MG63 (cell line): ENCODE data around the gene LRRC56. TPM values are rescaled to one million over a fixed set of nuclear protein-coding genes. Genes with fewer than 3 reads are reported as not detected.

ENCODE experiments used
- DNase-seq: peaks from one replicate; pipeline ENCODE4 v3.0.0-alpha.2; 2020
- H3K27me3 ChIP-seq: fragments of 250-450 bp; sonication (Bioruptor Pico); 2 replicates; pipeline ENCODE4 v1.5.1; 2020; ENCODE audit warnings: mild to moderate bottlenecking, moderate library complexity
- H3K36me3 ChIP-seq: fragments of 250-450 bp; sonication (Bioruptor Pico); 2 replicates; pipeline ENCODE4 v1.5.1; 2020; ENCODE audit warnings: mild to moderate bottlenecking, moderate library complexity
- H3K4me3 ChIP-seq: fragments of 250-450 bp; sonication (Bioruptor Pico); 2 replicates; pipeline ENCODE4 v1.5.1; 2020; ENCODE audit warnings: mild to moderate bottlenecking, moderate library complexity
- H3K9me3 ChIP-seq: fragments of 250-450 bp; sonication (Bioruptor Pico); 2 replicates; pipeline ENCODE4 v1.5.1; 2020; ENCODE audit warnings: mild to moderate bottlenecking, moderate library complexity
- total RNA-seq: library from RNA; depleted of rRNA; stranded (reverse); fragments of >200 nt; shearing (Covaris generic); gene quantifications from 2 replicates; pipeline ENCODE4 v1.2.3, GENCODE V29; 2014; ENCODE audit warnings: low replicate concordance

The LRRC56 gene
- total RNA-seq, 1 experiment from 2014 or later: 0.63 TPM

- Histone ChIP-seq H3K36me3 (no peaks in the 10 kb centered on the region), H3K4me3 (peak overlapping the region; percentile 50; the same call in 1 of the 2 replicates), H3K27me3 (peaks cover 12% of the 10 kb centered on the region), H3K9me3 (no peaks in the 10 kb centered on the region)
- no peak for DNase-seq
Observed at GRCh38 chr11:559712-560304, 22.5 kb downstream of the LRRC56 start.

GRCh38 chr11:560305-561147, 23.2 kb downstream of the LRRC56 start, which contains the start of the genes LMNTD2 and RASSF7:
Gene LMNTD2, minus strand, starts transcription at chr11:560738. Its CDS starts 22 bp downstream, at chr11:560716.
Gene RASSF7, plus strand, starts transcription at chr11:560970. Its CDS starts 799 bp downstream, at chr11:561769.
- Histone ChIP-seq H3K27me3 (peaks cover 7% of the 10 kb centered on the region), H3K36me3 (no peaks in the 10 kb centered on the region), H3K9me3 (no peaks in the 10 kb centered on the region), H3K4me3 (peak within 1 kb of the TSS; percentile 50)
- DNase-seq: peak; percentile 84

- peak overlapping the region; percentile 50 for H3K4me3 ChIP-seq
- H3K9me3 ChIP-seq: no peaks in the 10 kb centered on the region
- DNase-seq: peak; percentile 44
- H3K27me3 ChIP-seq: peaks cover 2% of the 10 kb centered on the region
- H3K36me3 ChIP-seq: no peaks in the 10 kb centered on the region
Observed at GRCh38 chr11:561148-562003, 24.0 kb downstream of the LRRC56 start.

DNA sequence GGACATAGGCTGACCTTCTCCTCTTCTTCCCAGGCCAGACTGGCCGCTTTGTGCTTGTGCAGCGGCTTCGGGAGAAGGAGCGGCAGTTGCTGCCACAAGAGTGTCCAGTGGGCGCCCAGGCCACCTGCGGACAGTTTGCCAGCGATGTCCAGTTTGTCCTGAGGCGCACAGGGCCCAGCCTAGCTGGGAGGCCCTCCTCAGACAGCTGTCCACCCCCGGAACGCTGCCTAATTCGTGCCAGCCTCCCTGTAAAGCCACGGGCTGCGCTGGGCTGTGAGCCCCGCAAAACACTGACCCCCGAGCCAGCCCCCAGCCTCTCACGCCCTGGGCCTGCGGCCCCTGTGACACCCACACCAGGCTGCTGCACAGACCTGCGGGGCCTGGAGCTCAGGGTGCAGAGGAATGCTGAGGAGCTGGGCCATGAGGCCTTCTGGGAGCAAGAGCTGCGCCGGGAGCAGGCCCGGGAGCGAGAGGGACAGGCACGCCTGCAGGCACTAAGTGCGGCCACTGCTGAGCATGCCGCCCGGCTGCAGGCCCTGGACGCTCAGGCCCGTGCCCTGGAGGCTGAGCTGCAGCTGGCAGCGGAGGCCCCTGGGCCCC, 24.8 kb downstream of the LRRC56 start:
- no peak overlapping the region for H3K4me3 ChIP-seq
- no peaks in the 10 kb centered on the region; the same call in none of the 2 replicates for H3K36me3 ChIP-seq
- H3K27me3 ChIP-seq: no peaks in the 10 kb centered on the region
- no peaks in the 10 kb centered on the region for H3K9me3 ChIP-seq
- DNase-seq: no peak

DNA sequence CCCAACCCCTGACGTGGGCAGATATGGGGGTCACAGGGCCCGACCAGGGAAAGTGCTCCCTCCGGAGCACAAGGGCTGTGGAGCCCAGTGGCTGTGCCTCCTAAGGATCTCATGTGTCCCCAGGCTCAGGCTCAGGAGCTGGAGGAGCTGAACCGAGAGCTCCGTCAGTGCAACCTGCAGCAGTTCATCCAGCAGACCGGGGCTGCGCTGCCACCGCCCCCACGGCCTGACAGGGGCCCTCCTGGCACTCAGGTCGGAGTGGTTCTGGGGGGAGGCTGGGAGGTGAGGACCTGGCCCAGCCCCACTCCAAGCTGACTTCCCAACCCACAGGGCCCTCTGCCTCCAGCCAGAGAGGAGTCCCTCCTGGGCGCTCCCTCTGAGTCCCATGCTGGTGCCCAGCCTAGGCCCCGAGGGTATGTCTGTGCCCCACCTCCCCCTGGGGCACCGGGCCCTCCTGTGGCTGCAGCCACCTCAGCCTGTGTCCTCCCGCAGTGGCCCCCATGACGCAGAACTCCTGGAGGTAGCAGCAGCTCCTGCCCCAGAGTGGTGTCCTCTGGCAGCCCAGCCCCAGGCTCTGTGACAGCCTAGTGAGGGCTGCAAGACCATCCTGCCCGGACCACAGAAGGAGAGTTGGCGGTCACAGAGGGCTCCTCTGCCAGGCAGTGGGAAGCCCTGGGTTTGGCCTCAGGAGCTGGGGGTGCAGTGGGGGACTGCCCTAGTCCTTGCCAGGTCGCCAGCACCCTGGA, 25.9 kb downstream of the LRRC56 start:
- Histone ChIP-seq H3K27me3 (no peaks in the 10 kb centered on the region), H3K4me3 (no peak overlapping the region), H3K36me3 (no peaks in the 10 kb centered on the region; the same call in none of the 2 replicates), H3K9me3 (no peaks in the 10 kb centered on the region)
- no peak for DNase-seq

GRCh38 chr11:563812-564578, 26.7 kb downstream of the LRRC56 start:
- DNase-seq: no peak
- no peaks in the 10 kb centered on the region for H3K9me3 ChIP-seq
- no peaks in the 10 kb centered on the region; the same call in none of the 2 replicates for H3K36me3 ChIP-seq
- H3K4me3 ChIP-seq: no peak overlapping the region
- H3K27me3 ChIP-seq: no peaks in the 10 kb centered on the region

DNA sequence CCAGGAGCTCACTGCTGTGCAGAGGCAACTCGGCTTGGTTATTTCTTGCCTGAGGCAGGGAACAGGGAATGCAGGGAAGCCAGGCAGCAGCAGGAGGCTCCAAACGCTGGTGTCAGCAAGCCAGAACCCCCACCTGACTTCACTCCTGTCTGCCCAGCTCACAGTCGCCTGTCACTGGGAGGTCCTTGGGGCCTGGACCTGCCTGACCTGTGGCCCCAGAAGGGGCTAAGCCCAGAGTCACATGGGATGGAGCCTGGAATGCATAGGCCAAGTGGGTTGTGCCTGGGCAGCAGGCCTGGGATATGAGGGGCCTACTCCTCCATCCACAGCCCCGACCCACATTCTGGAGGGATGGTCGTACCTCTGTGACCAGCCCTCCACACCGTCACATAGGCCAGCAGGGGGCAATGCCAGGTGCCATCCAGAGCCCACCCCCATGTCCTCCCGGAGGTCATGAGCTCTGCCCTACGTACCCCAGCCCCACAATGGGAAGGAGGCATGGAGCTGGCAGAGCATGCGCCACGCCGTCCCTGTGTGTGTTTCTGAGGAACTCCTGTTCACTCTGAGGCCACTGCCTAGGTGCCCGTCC, 28.7 kb downstream of the LRRC56 start:
- H3K36me3 ChIP-seq: no peaks in the 10 kb centered on the region; the same call in none of the 2 replicates
- no peak for DNase-seq
- H3K9me3 ChIP-seq: no peaks in the 10 kb centered on the region
- H3K27me3 ChIP-seq: no peaks in the 10 kb centered on the region
- no peak overlapping the region for H3K4me3 ChIP-seq

DNA sequence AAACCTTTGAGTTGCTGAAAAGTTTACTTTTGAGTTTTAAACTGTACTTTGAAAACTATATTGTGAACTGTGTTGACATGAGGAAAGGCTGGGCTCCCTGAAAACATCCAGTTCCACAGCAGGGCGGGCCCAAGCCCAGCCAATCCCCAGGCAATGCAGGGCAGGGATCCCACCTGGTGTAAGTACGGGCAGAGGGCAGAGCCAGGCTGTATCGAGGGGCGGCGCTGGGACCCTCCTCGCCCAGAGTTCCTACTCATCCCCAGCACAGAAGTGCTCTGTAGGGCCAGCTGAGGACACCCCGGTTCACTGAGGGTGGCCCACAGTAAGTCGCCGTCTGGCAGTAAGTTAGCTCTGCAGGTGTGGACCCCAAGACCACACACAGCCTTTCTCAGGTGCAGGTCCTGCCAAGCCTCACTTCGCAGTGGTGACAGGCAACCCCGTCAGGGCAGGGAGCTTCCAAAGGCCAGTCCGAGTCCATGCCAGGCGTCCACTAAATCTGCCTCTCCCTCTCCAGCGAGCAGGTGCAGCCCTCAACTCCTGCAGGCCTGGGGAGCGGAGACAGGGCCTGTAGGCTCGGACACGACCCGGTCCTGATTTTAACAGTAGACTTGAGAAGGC, 29.8 kb downstream of the LRRC56 start:
- no peak for DNase-seq
- Histone ChIP-seq H3K36me3 (no peaks in the 10 kb centered on the region; the same call in none of the 2 replicates), H3K4me3 (peak overlapping the region; percentile 67), H3K9me3 (no peaks in the 10 kb centered on the region), H3K27me3 (no peaks in the 10 kb centered on the region)

DNA sequence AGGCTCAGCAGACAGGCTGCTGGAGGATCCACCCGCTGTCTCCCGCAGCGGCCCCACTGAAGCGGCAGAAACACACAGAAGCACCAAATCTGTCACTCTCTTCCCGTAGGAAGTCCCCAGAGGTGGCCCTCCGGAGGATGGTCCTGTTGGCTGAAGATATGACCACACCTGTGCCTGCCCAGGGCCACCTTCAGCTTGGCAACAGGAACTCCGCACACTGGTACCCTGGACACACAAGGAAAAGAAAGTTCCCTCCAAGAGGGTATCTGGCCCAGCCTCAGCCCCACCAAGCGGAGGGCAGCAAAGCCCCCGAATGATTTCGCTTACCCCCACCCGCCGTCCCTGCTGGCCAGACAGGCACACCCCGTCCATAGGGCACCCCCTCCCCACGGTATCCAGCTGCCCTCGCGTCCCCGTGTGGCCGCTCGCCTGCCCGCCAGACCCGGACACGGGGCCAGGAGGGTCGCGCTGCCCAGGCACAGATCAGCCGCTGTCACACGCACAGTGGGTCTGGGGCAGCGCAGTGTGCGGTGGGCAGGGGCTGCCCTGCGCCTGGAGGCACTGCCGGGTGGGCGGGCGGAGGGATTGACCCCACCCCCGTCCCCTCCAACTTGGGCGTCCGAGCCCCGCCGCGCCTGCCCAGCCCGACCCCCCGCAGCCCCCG, 30.4 kb downstream of the LRRC56 start:
- no peaks in the 10 kb centered on the region for H3K9me3 ChIP-seq
- no peak for DNase-seq
- H3K27me3 ChIP-seq: no peaks in the 10 kb centered on the region
- peak overlapping the region; percentile 67 for H3K4me3 ChIP-seq
- H3K36me3 ChIP-seq: no peaks in the 10 kb centered on the region; the same call in none of the 2 replicates

GRCh38 chr11:568306-569157, 31.2 kb downstream of the LRRC56 start:
- no peaks in the 10 kb centered on the region; the same call in none of the 2 replicates for H3K36me3 ChIP-seq
- no peaks in the 10 kb centered on the region for H3K27me3 ChIP-seq
- H3K4me3 ChIP-seq: peak overlapping the region; percentile 86
- H3K9me3 ChIP-seq: no peaks in the 10 kb centered on the region
- peak; percentile 97 for DNase-seq

DNA sequence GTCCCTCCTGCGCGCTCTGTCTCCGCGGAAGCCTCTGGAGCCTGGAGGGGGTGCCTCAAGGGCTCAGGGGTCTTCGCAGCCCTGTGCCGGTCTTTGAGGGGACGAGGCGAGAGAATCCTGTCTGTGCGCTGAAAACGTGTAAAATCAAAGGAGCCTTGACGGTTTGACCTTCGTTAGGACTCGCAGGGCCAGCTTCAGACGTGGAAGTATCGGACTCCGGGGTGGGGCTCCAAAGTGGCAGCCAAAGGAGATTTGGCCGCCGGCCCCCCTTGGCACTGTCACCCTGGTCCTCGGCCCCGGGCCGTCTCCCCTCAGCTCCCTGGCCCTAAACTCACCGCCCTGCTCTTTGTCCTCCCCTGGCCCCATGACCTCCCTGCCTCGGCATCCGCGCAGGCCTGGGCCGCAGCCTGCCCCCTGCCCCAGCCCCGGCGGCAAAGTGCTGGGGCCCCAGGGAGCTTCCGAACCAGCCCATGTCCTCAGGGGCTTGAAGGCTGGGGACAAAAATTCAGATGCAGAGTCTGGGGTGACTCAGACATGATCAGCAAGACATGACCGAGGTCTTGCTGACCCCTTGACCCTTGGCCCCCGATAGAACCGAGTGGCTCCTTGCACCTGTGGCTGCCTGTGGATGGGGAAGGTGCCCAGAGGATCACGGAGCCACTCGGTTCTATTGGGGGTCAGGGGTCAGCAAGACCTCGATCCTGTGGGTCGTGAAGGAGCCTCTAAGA, 32.0 kb downstream of the LRRC56 start:
- H3K27me3 ChIP-seq: no peaks in the 10 kb centered on the region
- no peaks in the 10 kb centered on the region for H3K9me3 ChIP-seq
- H3K36me3 ChIP-seq: no peaks in the 10 kb centered on the region; the same call in none of the 2 replicates
- H3K4me3 ChIP-seq: peak overlapping the region; percentile 86
- peak; percentile 56 for DNase-seq

DNA sequence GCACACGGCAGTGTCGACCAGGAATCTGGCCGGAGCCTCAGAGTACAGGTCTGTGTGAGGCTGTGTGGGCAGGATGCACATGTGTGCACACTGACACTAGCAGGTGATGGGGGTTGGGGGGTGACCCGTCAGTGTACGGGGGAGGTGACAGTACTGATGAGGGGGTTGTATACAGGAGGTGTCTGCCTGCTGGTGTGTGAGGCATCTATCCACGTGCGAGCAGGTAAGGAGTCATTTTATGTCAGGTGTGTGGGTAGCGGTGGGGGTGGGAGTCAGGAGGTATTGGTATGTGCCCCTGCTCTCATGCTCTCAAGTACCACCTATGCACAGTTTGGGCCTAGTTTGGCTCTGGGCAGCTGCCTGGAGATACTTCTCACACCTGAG, 34.5 kb downstream of the LRRC56 start:
- DNase-seq: no peak
- Histone ChIP-seq H3K4me3 (no peak overlapping the region), H3K36me3 (peaks cover under 1% of the 10 kb centered on the region), H3K27me3 (no peaks in the 10 kb centered on the region), H3K9me3 (peaks cover 2% of the 10 kb centered on the region; the same call in 1 of the 2 replicates)
